D721Med (cell line): ENCODE data around the gene ZFHX3.

Experiments used
- DNase-seq: peaks from one replicate; pipeline ENCODE4 v3.0.0; 2011; ENCODE audit warnings: low spot score; ENCODE audit not compliant: insufficient read length
- FAIRE-seq: peaks from 2 replicates; lab custom pipeline; 2011; peaks lifted over from hg19 to GRCh38; lab: Jason Lieb, UNC
- CTCF ChIP-seq: IDR thresholded peaks from 2 replicates; pipeline ENCODE4 v1.5.1; 2012; ENCODE audit warnings: mild to moderate bottlenecking, control low read depth; ENCODE audit not compliant: insufficient read depth; ENCODE audit errors: missing control alignments

The ZFHX3 gene

GRCh38 chr16:72788269-72788809, 259.6 kb downstream of the ZFHX3 start:
- DNase-seq (no peak), FAIRE-seq (no peak)
- no peak for TF ChIP-seq CTCF

- DNase-seq: no peak
- FAIRE-seq: no peak
- TF ChIP-seq CTCF: no peak
Observed at GRCh38 chr16:72787514-72788268, 260.2 kb downstream of the ZFHX3 start.

GRCh38 chr16:72787130-72787513, 260.8 kb downstream of the ZFHX3 start:
- TF ChIP-seq CTCF: no peak
- FAIRE-seq: no peak
- no peak for DNase-seq

GRCh38 chr16:72786606-72787005, 261.3 kb downstream of the ZFHX3 start:
- DNase-seq (no peak), FAIRE-seq (no peak)
- no peak for TF ChIP-seq CTCF

- no peak for FAIRE-seq
- no peak for DNase-seq
- TF ChIP-seq CTCF: no peak
Observed at GRCh38 chr16:72785886-72786285, 262.0 kb downstream of the ZFHX3 start.

GRCh38 chr16:72785171-72785570, 262.8 kb downstream of the ZFHX3 start:
- no peak for TF ChIP-seq CTCF
- FAIRE-seq (no peak), DNase-seq (no peak)

GRCh38 chr16:72783716-72784318, 264.1 kb downstream of the ZFHX3 start:
- no peak for FAIRE-seq
- TF ChIP-seq CTCF: no peak
- DNase-seq: no peak
